Activated CD4-positive, alpha-beta memory T cell treated with anti-CD3 and anti-CD28 coated beads for 36 hours (primary cell): ENCODE results near the gene STK40. TPM values are rescaled to one million over a fixed set of nuclear protein-coding genes. Genes with fewer than 3 reads are reported as not detected.

Experiments
- CTCF ChIA-PET: fragments of 350-600 bp; sonication (Branson Sonifier 250); formaldehyde crosslinking; loops from one replicate; lab custom pipeline; 2021; ENCODE audit warnings: antibody characterized with exemption, inconsistent platforms; lab: Charles Lee
- POLR2A ChIA-PET: fragments of 350-600 bp; sonication (Branson Sonifier 250); formaldehyde crosslinking; loops from one replicate; lab custom pipeline; 2021; ENCODE audit warnings: antibody characterized with exemption; lab: Charles Lee
- DNase-seq: peaks from one replicate; pipeline ENCODE4 v3.0.0-alpha.2; 2020
- H3K27ac Mint-ChIP-seq: one replicate; pipeline ENCODE4 v1.8.0; 2021; ENCODE audit warnings: mixed read lengths
- H3K27me3 Mint-ChIP-seq: one replicate; pipeline ENCODE4 v1.8.0; 2021; ENCODE audit warnings: mixed read lengths
- H3K36me3 Mint-ChIP-seq: one replicate; pipeline ENCODE4 v1.8.0; 2021; ENCODE audit warnings: mixed read lengths
- H3K4me1 Mint-ChIP-seq: one replicate; pipeline ENCODE4 v1.8.0; 2021; ENCODE audit warnings: low read depth, mixed read lengths
- H3K4me3 Mint-ChIP-seq: one replicate; pipeline ENCODE4 v1.8.0; 2021; ENCODE audit warnings: mild to moderate bottlenecking, mixed read lengths
- H3K9me3 Mint-ChIP-seq: one replicate; pipeline ENCODE4 v1.8.0; 2021; ENCODE audit warnings: mixed read lengths
- intact Hi-C: fragments of 100-400 bp; cut with micrococcal nuclease; formaldehyde crosslinking; loops from one replicate; pipeline ENCODE4 v1.15.1; 2023
- total RNA-seq, 2 experiments: library from RNA; stranded (reverse); gene quantifications; one replicate each; pipeline ENCODE4 v1.2.3, GENCODE V29; 2021

STK40 gene
- total RNA-seq, 2 experiments from 2014 or later, result 57.3 to 57.4 TPM

- Mint-ChIP-seq H3K27me3 (no peaks in the 10 kb centered on the region), H3K4me1 (peaks cover 15% of the 10 kb centered on the region), H3K4me3 (no peak overlapping the region), H3K27ac (no peak overlapping the region), H3K9me3 (no peaks in the 10 kb centered on the region), H3K36me3 (peaks cover 3% of the 10 kb centered on the region)
- ChIA-PET CTCF (interaction anchor here (0.6 kb wide), 1 partner anchor 16 kb away, joined by 3 read pairs; no protein-coding TSS in a partner anchor), POLR2A (no interaction called here)
- intact Hi-C loops, result no loop called here
- DNase-seq, result peak; percentile 11
These were observed 59.2 kb downstream of the STK40 start for GRCh38 chr1:36326499-36326898.

- Mint-ChIP-seq H3K9me3 (no peaks in the 10 kb centered on the region), H3K4me3 (peak overlapping the region; percentile 73), H3K4me1 (peaks cover 21% of the 10 kb centered on the region), H3K27ac (no peak overlapping the region), H3K27me3 (no peaks in the 10 kb centered on the region), H3K36me3 (peaks cover 3% of the 10 kb centered on the region)
- intact Hi-C loops, result no loop called here
- DNase-seq, result no peak
- ChIA-PET CTCF (interaction anchor here (1.2 kb wide), 1 partner anchor 44 kb away, joined by 3 read pairs; no protein-coding TSS in a partner anchor), POLR2A (interaction anchor here (0.5 to 4.9 kb wide), 5 partner anchors 18 to 162 kb away, joined by 3 to 26 read pairs (median 5); partner anchors contain the start of gene SH3D21)
These were observed 61.4 kb downstream of the STK40 start for GRCh38 chr1:36324353-36324703.

- H3K9me3 Mint-ChIP-seq, result no peaks in the 10 kb centered on the region
- peak within 1 kb of the TSS; percentile 49 for H3K27ac Mint-ChIP-seq
- POLR2A ChIA-PET, result interaction anchor here (0.5 to 4.9 kb wide), 7 partner anchors 17 to 174 kb away, joined by 3 to 26 read pairs (median 4); partner anchors contain the start of genes SH3D21 and TRAPPC3
- DNase-seq, result peak; percentile 77
- peaks cover 21% of the 10 kb centered on the region for H3K4me1 Mint-ChIP-seq
- no peaks in the 10 kb centered on the region for H3K27me3 Mint-ChIP-seq
- peak within 1 kb of the TSS; percentile 73 for H3K4me3 Mint-ChIP-seq
- CTCF ChIA-PET, result interaction anchor here (0.7 to 1.4 kb wide), 5 partner anchors 23 to 189 kb away, joined by 3 to 6 read pairs (median 3); no protein-coding TSS in a partner anchor
- peaks cover 3% of the 10 kb centered on the region for H3K36me3 Mint-ChIP-seq
- intact Hi-C loops, result loop anchor here (1.0 kb wide), 1 partner anchor 17 kb away; the partner anchor contains the start of gene SH3D21
These were observed 61.9 kb downstream of the STK40 start, which contains the start of gene EVA1B for GRCh38 chr1:36323636-36324352. Gene EVA1B, minus strand, starts transcription at chr1:36323645. Its CDS starts 608 bp downstream, at chr1:36323037.

- no peaks in the 10 kb centered on the region for H3K27me3 Mint-ChIP-seq
- peak; percentile 66 for DNase-seq
- peak overlapping the region; percentile 69 for H3K4me3 Mint-ChIP-seq
- POLR2A ChIA-PET, result interaction anchor here (0.7 to 4.9 kb wide), 7 partner anchors 16 to 174 kb away, joined by 3 to 26 read pairs (median 4); partner anchors contain the start of genes SH3D21, THRAP3 and TRAPPC3
- peaks cover 21% of the 10 kb centered on the region for H3K4me1 Mint-ChIP-seq
- peaks cover 3% of the 10 kb centered on the region for H3K36me3 Mint-ChIP-seq
- CTCF ChIA-PET, result interaction anchor here (0.7 to 1.4 kb wide), 5 partner anchors 23 to 188 kb away, joined by 3 to 6 read pairs (median 3); no protein-coding TSS in a partner anchor
- no peaks in the 10 kb centered on the region for H3K9me3 Mint-ChIP-seq
- intact Hi-C loops, result loop anchor here (1.0 kb wide), 1 partner anchor 17 kb away; the partner anchor contains the start of gene SH3D21
- peak overlapping the region; percentile 49 for H3K27ac Mint-ChIP-seq
These were observed 62.7 kb downstream of the STK40 start for GRCh38 chr1:36322786-36323635.

GRCh38 chr1:36322041-36322785, 63.5 kb downstream of the STK40 start:
- POLR2A ChIA-PET, result interaction anchor here (0.7 to 4.9 kb wide), 5 partner anchors 16 to 173 kb away, joined by 3 to 26 read pairs (median 4); partner anchors contain the start of genes SH3D21, THRAP3 and TRAPPC3
- intact Hi-C loops, result no loop called here
- Mint-ChIP-seq H3K27me3 (no peaks in the 10 kb centered on the region), H3K4me1 (peaks cover 21% of the 10 kb centered on the region), H3K27ac (no peak overlapping the region), H3K4me3 (peak overlapping the region; percentile 69), H3K36me3 (peaks cover 3% of the 10 kb centered on the region), H3K9me3 (no peaks in the 10 kb centered on the region)
- CTCF ChIA-PET, result interaction anchor here (1.3 to 1.4 kb wide), 2 partner anchors 22 to 98 kb away, joined by 4 to 6 read pairs; no protein-coding TSS in a partner anchor
- no peak for DNase-seq

GRCh38 chr1:36321119-36321951, 64.4 kb downstream of the STK40 start:
- Mint-ChIP-seq H3K27me3 (no peaks in the 10 kb centered on the region), H3K36me3 (peaks cover 3% of the 10 kb centered on the region), H3K4me1 (peaks cover 21% of the 10 kb centered on the region), H3K4me3 (peak overlapping the region; percentile 35), H3K9me3 (no peaks in the 10 kb centered on the region), H3K27ac (no peak overlapping the region)
- peak; percentile 48 for DNase-seq
- intact Hi-C loops, result no loop called here
- ChIA-PET CTCF (interaction anchor here (0.9 to 1.6 kb wide), 2 partner anchors 21 kb away, joined by 4 read pairs; no protein-coding TSS in a partner anchor), POLR2A (interaction anchor here (4.9 kb wide), 1 partner anchor 15 kb away, joined by 26 read pairs; the partner anchor contains the start of gene SH3D21)

- Mint-ChIP-seq H3K27me3 (no peaks in the 10 kb centered on the region), H3K27ac (no peak overlapping the region), H3K4me1 (peaks cover 21% of the 10 kb centered on the region), H3K36me3 (peaks cover 3% of the 10 kb centered on the region), H3K4me3 (peak overlapping the region; percentile 30), H3K9me3 (no peaks in the 10 kb centered on the region)
- CTCF ChIA-PET, result interaction anchor here (0.9 to 1.6 kb wide), 2 partner anchors 21 kb away, joined by 4 read pairs; no protein-coding TSS in a partner anchor
- POLR2A ChIA-PET, result interaction anchor here (1.0 to 4.9 kb wide), 2 partner anchors 14 to 63 kb away, joined by 3 to 26 read pairs; partner anchors contain the start of gene SH3D21
- no peak for DNase-seq
- intact Hi-C loops, result no loop called here
These were observed 65.0 kb downstream of the STK40 start for GRCh38 chr1:36320767-36321118.

GRCh38 chr1:36320291-36320761, 65.4 kb downstream of the STK40 start:
- no peak for DNase-seq
- Mint-ChIP-seq H3K27me3 (no peaks in the 10 kb centered on the region), H3K4me1 (peaks cover 21% of the 10 kb centered on the region), H3K9me3 (no peaks in the 10 kb centered on the region), H3K36me3 (peaks cover 3% of the 10 kb centered on the region), H3K27ac (no peak overlapping the region), H3K4me3 (peak overlapping the region; percentile 30)
- POLR2A ChIA-PET, result interaction anchor here (1.0 to 4.9 kb wide), 2 partner anchors 14 to 64 kb away, joined by 3 to 26 read pairs; partner anchors contain the start of gene SH3D21
- CTCF ChIA-PET, result interaction anchor here (0.9 to 1.6 kb wide), 2 partner anchors 20 to 22 kb away, joined by 4 read pairs; no protein-coding TSS in a partner anchor
- intact Hi-C loops, result no loop called here

- peaks cover 17% of the 10 kb centered on the region for H3K36me3 Mint-ChIP-seq
- peaks cover 23% of the 10 kb centered on the region for H3K4me1 Mint-ChIP-seq
- DNase-seq, result no peak
- H3K4me3 Mint-ChIP-seq, result no peak overlapping the region
- no peaks in the 10 kb centered on the region for H3K27me3 Mint-ChIP-seq
- ChIA-PET CTCF (interaction anchor here (0.9 to 3.1 kb wide), 3 partner anchors 9 to 60 kb away, joined by 3 to 13 read pairs (median 3); no protein-coding TSS in a partner anchor), POLR2A (interaction anchor here (1.2 kb wide), 1 partner anchor 9 kb away, joined by 3 read pairs; no protein-coding TSS in a partner anchor)
- H3K9me3 Mint-ChIP-seq, result no peaks in the 10 kb centered on the region
- intact Hi-C loops, result no loop called here
- no peak overlapping the region for H3K27ac Mint-ChIP-seq
These were observed 76.3 kb downstream of the STK40 start for GRCh38 chr1:36309397-36309796.
